K562 (cell line): ENCODE data around the gene MRNIP. TPM values are rescaled to one million over a fixed set of nuclear protein-coding genes. Genes with fewer than 3 reads are reported as not detected.

Experiments
- DACH1 ChIP-seq: fragments of 450-650 bp; IDR thresholded peaks from 2 replicates; pipeline ENCODE4 v1.6.1; 2018; ENCODE audit not compliant: partially characterized antibody
- HNRNPUL1 ChIP-seq: fragments of 200-400 bp; formaldehyde crosslinking; IDR thresholded peaks from 2 replicates; pipeline ENCODE4 v1.6.1; 2017; ENCODE audit warnings: low read length
- MBD1 ChIP-seq: fragments of 250-450 bp; sonication (Bioruptor Pico); IDR thresholded peaks from 2 replicates; pipeline ENCODE4 v1.8.0; 2022; ENCODE audit warnings: inconsistent platforms
- MBD2 ChIP-seq: sonication (generic); IDR thresholded peaks from 2 replicates; pipeline ENCODE4 v1.6.1; 2016; ENCODE audit warnings: low read depth, borderline replicate concordance
- PBX2 ChIP-seq, 2 experiments: IDR thresholded peaks in 1 of 2; conservative IDR thresholded peaks in 1 of 2; 2 replicates each; pipeline ENCODE4 v1.6.1; 2016; ENCODE audit warnings: low read depth in 2 of 2, mild to moderate bottlenecking in 1 of 2, missing compliant biosample characterization in 1 of 2, missing genetic modification characterization in 1 of 2, moderate library complexity in 1 of 2
- SMAD1 ChIP-seq: fragments of 150-350 bp; IDR thresholded peaks from 2 replicates; pipeline ENCODE4 v1.6.1; 2014; ENCODE audit warnings: low read length, low read depth; ENCODE audit not compliant: partially characterized antibody
- STAT6 ChIP-seq: sonication (generic); formaldehyde crosslinking; IDR thresholded peaks from 2 replicates; pipeline ENCODE4 v1.8.1; 2023; ENCODE audit warnings: mild to moderate bottlenecking, missing genetic modification reagents
- TCFL5 ChIP-seq: fragments of 250-450 bp; sonication (Bioruptor Pico); conservative IDR thresholded peaks from 2 replicates; pipeline ENCODE4 v1.6.1; 2021; ENCODE audit warnings: mild to moderate bottlenecking, moderate library complexity, matching md5 sums
- ZNF134 ChIP-seq: fragments of 250-450 bp; sonication (Bioruptor Pico); conservative IDR thresholded peaks from 2 replicates; pipeline ENCODE4 v1.4.0; 2020
- ZNF589 ChIP-seq: fragments of 200-800 bp; sonication (Bioruptor generic); IDR thresholded peaks from 2 replicates; pipeline ENCODE4 v1.6.1; 2016; ENCODE audit warnings: low read depth, missing genetic modification characterization, missing compliant biosample characterization
- polyA plus RNA-seq, 8 experiments: library from polyadenylated mRNA; depleted of rRNA in 4 of 8; stranded (reverse) in 5 of 8; unstranded in 3 of 8; fragments of >200 nt; fragmentation: Nextera tagmentation in 2 of 8; fragmentation: Illumina TruSeq in 1 of 8; extraction: Ambion mirVana in 2 of 8; extraction: Trizol in 1 of 8; gene quantifications; 2 replicates each; pipeline versions ENCODE4 v1.2.1 to v1.2.3, GENCODE V29; 2011 to 2014; ENCODE audit warnings: inconsistent platforms in 1 of 8, missing spikeins in 1 of 8
- total RNA-seq, 7 experiments: library from RNA; depleted of rRNA in 6 of 7; stranded (reverse); fragments of >200 nt in 6 of 7; fragmentation: Illumina TruSeq in 2 of 7; extraction: Trizol in 2 of 7; gene quantifications; 2 replicates each; pipeline versions ENCODE4 v1.2.1 to v1.2.3, GENCODE V29; 2011 to 2021; ENCODE audit warnings: low replicate concordance in 1 of 7
- TF ChIP-seq, protein P1 (sequence below): fragments of 250-450 bp; sonication (Bioruptor Pico); IDR thresholded peaks from 2 replicates; pipeline ENCODE4 v1.6.1; 2021; ENCODE audit warnings: mild to moderate bottlenecking
- TF ChIP-seq, protein P2 (sequence below): fragments of 450-650 bp; IDR thresholded peaks from 2 replicates; pipeline ENCODE4 v1.6.1; 2017; ENCODE audit warnings: antibody characterized with exemption
- TF ChIP-seq, protein P3 (sequence below): fragments of 250-450 bp; sonication (Bioruptor Pico); IDR thresholded peaks from 2 replicates; pipeline ENCODE4 v1.8.0; 2021; ENCODE audit warnings: mild to moderate bottlenecking, moderate library complexity
- TF ChIP-seq, protein P4 (sequence below), 2 experiments: fragments of 450-650 bp in 1 of 2; sonication (generic) in 1 of 2; formaldehyde crosslinking; conservative IDR thresholded peaks; 2 replicates each; pipeline versions ENCODE4 v1.4.0 to v1.8.1; 2020 to 2022; ENCODE audit warnings: mild to moderate bottlenecking in 1 of 2, missing genetic modification reagents in 1 of 2

MRNIP gene
- total and polyA plus RNA-seq, 9 of the 15 experiments (the other 6 are each of a cell fraction or from before 2014, with no cell fraction given), result 3.6 to 39.0 (median 16.8) TPM

GRCh38 chr5:179870403-179870903 lies 11.8 kb upstream of the MRNIP start (continued):
- TF ChIP-seq TCFL5 (CRISPR knock-in tag) (no peak), HNRNPUL1 (no peak), ZNF589 (CRISPR knock-in tag) (no peak), DACH1 (no peak), STAT6 (CRISPR knock-in tag) (no peak), ZNF134 (CRISPR knock-in tag) (no peak), PBX2 (CRISPR knock-in tag; IDR thresholded peaks at IDR 0.05; ENCODE audit: low read depth) (no peak), PBX2 (tag; conservative IDR thresholded peaks at IDR 0.05; ENCODE audit: low read depth) (no peak), MBD1 (CRISPR knock-in tag) (no peak), SMAD1 (peak; percentile 33), MBD2 (no peak)
- TF ChIP-seq, protein P1, sequence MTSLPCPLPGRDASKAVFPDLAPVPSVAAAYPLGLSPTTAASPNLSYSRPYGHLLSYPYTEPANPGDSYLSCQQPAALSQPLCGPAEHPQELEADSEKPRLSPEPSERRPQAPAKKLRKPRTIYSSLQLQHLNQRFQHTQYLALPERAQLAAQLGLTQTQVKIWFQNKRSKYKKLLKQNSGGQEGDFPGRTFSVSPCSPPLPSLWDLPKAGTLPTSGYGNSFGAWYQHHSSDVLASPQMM (CRISPR knock-in tag), result no peak
- TF ChIP-seq, protein P2, sequence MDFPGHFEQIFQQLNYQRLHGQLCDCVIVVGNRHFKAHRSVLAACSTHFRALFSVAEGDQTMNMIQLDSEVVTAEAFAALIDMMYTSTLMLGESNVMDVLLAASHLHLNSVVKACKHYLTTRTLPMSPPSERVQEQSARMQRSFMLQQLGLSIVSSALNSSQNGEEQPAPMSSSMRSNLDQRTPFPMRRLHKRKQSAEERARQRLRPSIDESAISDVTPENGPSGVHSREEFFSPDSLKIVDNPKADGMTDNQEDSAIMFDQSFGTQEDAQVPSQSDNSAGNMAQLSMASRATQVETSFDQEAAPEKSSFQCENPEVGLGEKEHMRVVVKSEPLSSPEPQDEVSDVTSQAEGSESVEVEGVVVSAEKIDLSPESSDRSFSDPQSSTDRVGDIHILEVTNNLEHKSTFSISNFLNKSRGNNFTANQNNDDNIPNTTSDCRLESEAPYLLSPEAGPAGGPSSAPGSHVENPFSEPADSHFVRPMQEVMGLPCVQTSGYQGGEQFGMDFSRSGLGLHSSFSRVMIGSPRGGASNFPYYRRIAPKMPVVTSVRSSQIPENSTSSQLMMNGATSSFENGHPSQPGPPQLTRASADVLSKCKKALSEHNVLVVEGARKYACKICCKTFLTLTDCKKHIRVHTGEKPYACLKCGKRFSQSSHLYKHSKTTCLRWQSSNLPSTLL, result no peak
- TF ChIP-seq, protein P3, sequence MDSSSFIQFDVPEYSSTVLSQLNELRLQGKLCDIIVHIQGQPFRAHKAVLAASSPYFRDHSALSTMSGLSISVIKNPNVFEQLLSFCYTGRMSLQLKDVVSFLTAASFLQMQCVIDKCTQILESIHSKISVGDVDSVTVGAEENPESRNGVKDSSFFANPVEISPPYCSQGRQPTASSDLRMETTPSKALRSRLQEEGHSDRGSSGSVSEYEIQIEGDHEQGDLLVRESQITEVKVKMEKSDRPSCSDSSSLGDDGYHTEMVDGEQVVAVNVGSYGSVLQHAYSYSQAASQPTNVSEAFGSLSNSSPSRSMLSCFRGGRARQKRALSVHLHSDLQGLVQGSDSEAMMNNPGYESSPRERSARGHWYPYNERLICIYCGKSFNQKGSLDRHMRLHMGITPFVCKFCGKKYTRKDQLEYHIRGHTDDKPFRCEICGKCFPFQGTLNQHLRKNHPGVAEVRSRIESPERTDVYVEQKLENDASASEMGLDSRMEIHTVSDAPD (CRISPR knock-in tag), result no peak
- TF ChIP-seq, protein P4, sequence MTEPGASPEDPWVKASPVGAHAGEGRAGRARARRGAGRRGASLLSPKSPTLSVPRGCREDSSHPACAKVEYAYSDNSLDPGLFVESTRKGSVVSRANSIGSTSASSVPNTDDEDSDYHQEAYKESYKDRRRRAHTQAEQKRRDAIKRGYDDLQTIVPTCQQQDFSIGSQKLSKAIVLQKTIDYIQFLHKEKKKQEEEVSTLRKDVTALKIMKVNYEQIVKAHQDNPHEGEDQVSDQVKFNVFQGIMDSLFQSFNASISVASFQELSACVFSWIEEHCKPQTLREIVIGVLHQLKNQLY (CRISPR knock-in tag; conservative IDR thresholded peaks at IDR 0.05), result no peak
